Stimulated activated effector memory CD8-positive, alpha-beta T cell treated with anti-CD3 and anti-CD28 coated beads, Interleukin-12 subunit alpha, Interleukin-12 subunit beta, amount 100 ng/mL, for 72 hours (primary cell): Measurements from ENCODE around the gene SYT9.

Experiments
- ATAC-seq: fragments of 150-1000 bp; cut with Tn5 transposase; 2 replicates; pipeline ENCODE4 v1.10.0; 2021
- DNase-seq, 2 donors: peaks; one replicate each; pipeline ENCODE4 v3.0.0; 2021 to 2022; ENCODE audit warnings: low spot score in 2 of 2
- H3K27ac Mint-ChIP-seq: one replicate; pipeline ENCODE4 v1.8.0; 2022; ENCODE audit warnings: mild to moderate bottlenecking, mixed read lengths
- H3K36me3 Mint-ChIP-seq: one replicate; pipeline ENCODE4 v1.8.0; 2022; ENCODE audit warnings: mild to moderate bottlenecking, mixed read lengths
- H3K4me1 Mint-ChIP-seq: one replicate; pipeline ENCODE4 v1.8.0; 2022; ENCODE audit warnings: mixed read lengths
- H3K4me3 Mint-ChIP-seq: one replicate; pipeline ENCODE4 v1.8.0; 2022; ENCODE audit warnings: mild to moderate bottlenecking, mixed read lengths
- H3K9me3 Mint-ChIP-seq: one replicate; pipeline ENCODE4 v1.8.0; 2022; ENCODE audit warnings: mixed read lengths

Gene SYT9

DNA sequence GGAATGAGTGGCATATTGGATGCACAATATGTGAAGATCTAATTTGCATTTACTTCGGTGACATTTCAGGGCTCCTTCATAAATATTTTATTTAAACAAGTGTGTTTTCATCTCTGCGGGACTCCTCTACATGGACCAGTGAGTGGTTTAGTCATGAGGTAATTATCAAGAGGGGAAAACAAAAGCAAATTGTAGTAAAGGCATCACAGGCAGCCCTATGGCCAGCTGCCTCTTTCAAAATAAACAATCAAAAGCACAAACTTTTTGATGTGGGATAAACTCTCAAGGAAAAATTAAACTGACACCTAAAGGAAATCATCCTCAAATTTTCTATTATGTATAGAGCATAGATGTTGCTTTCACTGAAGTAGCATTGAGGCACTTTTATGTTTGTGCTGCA lies 6.0 kb downstream of the SYT9 start:
- DNase-seq, result no peak

DNA sequence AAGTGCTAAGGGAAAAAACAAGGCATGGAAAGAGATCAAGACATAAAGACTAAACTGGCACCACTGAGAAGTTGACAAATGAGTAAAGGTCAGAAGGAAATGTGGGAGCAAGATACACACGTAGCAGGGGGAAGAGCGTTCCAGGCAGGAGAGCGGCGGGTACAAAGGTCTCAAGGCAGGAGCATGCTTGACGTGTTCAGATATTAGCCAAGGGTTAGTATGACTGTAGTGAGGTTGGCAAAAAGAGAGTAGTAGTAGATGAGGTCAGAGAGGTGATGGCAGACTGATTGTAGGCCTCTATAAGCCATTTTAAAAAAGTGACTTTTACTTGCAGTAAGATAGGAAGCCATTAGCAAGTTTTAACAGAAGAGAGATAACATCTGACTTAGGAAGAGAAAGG lies 9.9 kb downstream of the SYT9 start:
- H3K27ac Mint-ChIP-seq, result no peak overlapping the region

More for the DNA sequence above, 6.0 kb downstream of the SYT9 start:
- Mint-ChIP-seq H3K4me1 (no peaks in the 10 kb centered on the region), H3K9me3 (no peaks in the 10 kb centered on the region), H3K27ac (no peak overlapping the region), H3K4me3 (no peak overlapping the region), H3K36me3 (no peaks in the 10 kb centered on the region)
- no peak for ATAC-seq

GRCh38 chr11:7262672-7263071 lies 11.0 kb downstream of the SYT9 start:
- DNase-seq (no peak), ATAC-seq (no peak)
- H3K4me1 Mint-ChIP-seq, result no peaks in the 10 kb centered on the region
- H3K9me3 Mint-ChIP-seq, result no peaks in the 10 kb centered on the region
- H3K27ac Mint-ChIP-seq, result no peak overlapping the region
- H3K4me3 Mint-ChIP-seq, result no peak overlapping the region
- H3K36me3 Mint-ChIP-seq, result no peaks in the 10 kb centered on the region

More for the DNA sequence above, 9.9 kb downstream of the SYT9 start:
- no peak overlapping the region for H3K4me3 Mint-ChIP-seq
- ATAC-seq, result no peak
- no peaks in the 10 kb centered on the region for H3K36me3 Mint-ChIP-seq
- no peaks in the 10 kb centered on the region for H3K4me1 Mint-ChIP-seq
- DNase-seq, result no peak
- no peaks in the 10 kb centered on the region for H3K9me3 Mint-ChIP-seq

GRCh38 chr11:7263842-7264241 lies 12.1 kb downstream of the SYT9 start:
- Mint-ChIP-seq H3K9me3 (no peaks in the 10 kb centered on the region), H3K27ac (no peak overlapping the region), H3K4me3 (no peak overlapping the region), H3K36me3 (no peaks in the 10 kb centered on the region), H3K4me1 (no peaks in the 10 kb centered on the region)
- ATAC-seq (no peak), DNase-seq (no peak)

GRCh38 chr11:7268758-7269157 lies 17.1 kb downstream of the SYT9 start:
- Mint-ChIP-seq H3K27ac (no peak overlapping the region), H3K9me3 (no peaks in the 10 kb centered on the region), H3K4me3 (no peak overlapping the region), H3K4me1 (no peaks in the 10 kb centered on the region), H3K36me3 (no peaks in the 10 kb centered on the region)
- ATAC-seq (no peak), DNase-seq (no peak)

- DNase-seq, result no peak
- Mint-ChIP-seq H3K9me3 (no peaks in the 10 kb centered on the region), H3K4me1 (no peaks in the 10 kb centered on the region), H3K36me3 (no peaks in the 10 kb centered on the region), H3K4me3 (no peak overlapping the region), H3K27ac (no peak overlapping the region)
- no peak for ATAC-seq
Measured at GRCh38 chr11:7270233-7270865, 18.6 kb downstream of the SYT9 start.

- no peaks in the 10 kb centered on the region for H3K9me3 Mint-ChIP-seq
- ATAC-seq (no peak), DNase-seq (no peak)
- H3K36me3 Mint-ChIP-seq, result no peaks in the 10 kb centered on the region
- H3K4me3 Mint-ChIP-seq, result no peak overlapping the region
- no peaks in the 10 kb centered on the region for H3K4me1 Mint-ChIP-seq
- no peak overlapping the region for H3K27ac Mint-ChIP-seq
Measured at GRCh38 chr11:7272373-7272772, 20.7 kb downstream of the SYT9 start.

GRCh38 chr11:7275133-7275532 lies 23.4 kb downstream of the SYT9 start:
- ATAC-seq, result no peak
- DNase-seq, result no peak
- Mint-ChIP-seq H3K4me3 (no peak overlapping the region), H3K36me3 (no peaks in the 10 kb centered on the region), H3K9me3 (no peaks in the 10 kb centered on the region), H3K27ac (no peak overlapping the region), H3K4me1 (no peaks in the 10 kb centered on the region)

DNA sequence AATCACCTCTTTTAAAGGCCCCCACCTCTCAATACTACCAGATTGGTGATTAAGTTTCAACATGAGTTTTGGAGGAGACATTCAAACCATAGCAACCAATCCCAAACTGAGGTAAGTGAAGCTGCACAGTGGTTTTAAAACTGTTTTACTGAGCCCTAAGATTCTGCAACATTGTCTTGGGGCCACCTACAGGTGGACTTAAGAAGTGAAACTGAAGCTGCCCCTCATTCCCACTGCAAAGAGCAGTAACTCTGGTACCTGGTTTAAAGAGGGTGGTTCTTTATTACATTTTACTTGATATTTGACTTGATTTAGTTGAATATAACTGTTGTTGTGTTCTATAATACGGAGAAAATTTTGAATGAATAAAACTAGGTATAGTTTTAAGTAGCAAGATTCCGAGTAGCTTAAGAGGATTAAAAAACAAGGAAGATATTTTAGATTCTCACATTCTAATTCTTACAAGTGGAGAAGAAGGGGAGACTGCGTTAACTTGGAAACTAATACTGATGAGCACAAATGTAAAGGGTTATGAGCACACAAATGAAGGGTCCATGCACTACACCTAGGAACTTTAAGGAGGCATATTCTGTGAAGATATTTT lies 26.7 kb downstream of the SYT9 start:
- Mint-ChIP-seq H3K9me3 (no peaks in the 10 kb centered on the region), H3K4me3 (no peak overlapping the region), H3K4me1 (no peaks in the 10 kb centered on the region), H3K36me3 (no peaks in the 10 kb centered on the region), H3K27ac (no peak overlapping the region)
- DNase-seq (no peak), ATAC-seq (no peak)

DNA sequence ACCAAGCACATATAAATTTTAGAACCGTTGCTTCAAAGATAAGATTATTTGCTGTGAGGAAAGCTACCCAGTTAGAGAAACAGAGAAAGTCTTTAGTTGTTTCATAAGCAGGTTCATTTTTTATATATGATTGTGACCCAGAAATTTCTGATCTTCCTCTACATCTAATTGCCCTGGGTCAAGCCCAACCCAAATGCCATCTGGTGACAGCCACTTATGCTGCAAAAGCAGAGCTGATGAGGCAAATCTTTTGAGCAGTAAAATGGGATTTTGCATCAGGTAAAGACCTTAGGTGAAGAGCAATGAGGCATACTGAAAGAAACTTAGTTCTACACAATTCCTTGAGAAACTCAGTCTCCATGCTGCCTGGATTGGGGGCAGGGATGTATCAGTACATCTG lies 28.0 kb downstream of the SYT9 start:
- Mint-ChIP-seq H3K4me1 (no peaks in the 10 kb centered on the region), H3K27ac (no peak overlapping the region), H3K4me3 (no peak overlapping the region), H3K9me3 (no peaks in the 10 kb centered on the region), H3K36me3 (no peaks in the 10 kb centered on the region)
- no peak for DNase-seq
- ATAC-seq, result no peak

DNA sequence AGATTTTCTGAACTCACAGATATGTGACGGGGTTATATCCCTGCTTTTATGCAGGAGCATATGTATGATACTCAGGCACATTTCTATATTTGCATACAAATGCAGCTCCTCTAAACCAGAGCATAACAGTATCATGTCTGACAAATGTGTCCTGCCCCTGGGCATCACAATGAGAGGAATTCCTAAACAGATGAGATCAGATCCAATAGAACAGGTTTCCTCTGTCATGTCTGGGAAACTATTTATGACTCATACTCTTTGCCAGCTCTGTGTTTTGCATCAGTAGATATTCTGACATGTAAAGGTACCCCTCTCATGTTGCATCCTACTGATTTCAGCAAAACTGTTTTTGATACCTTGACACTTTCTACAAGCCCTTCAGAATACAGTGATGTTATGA lies 29.4 kb downstream of the SYT9 start:
- no peak overlapping the region for H3K4me3 Mint-ChIP-seq
- no peaks in the 10 kb centered on the region for H3K9me3 Mint-ChIP-seq
- H3K27ac Mint-ChIP-seq, result no peak overlapping the region
- H3K4me1 Mint-ChIP-seq, result no peaks in the 10 kb centered on the region
- ATAC-seq (no peak), DNase-seq (no peak)
- H3K36me3 Mint-ChIP-seq, result no peaks in the 10 kb centered on the region

DNA sequence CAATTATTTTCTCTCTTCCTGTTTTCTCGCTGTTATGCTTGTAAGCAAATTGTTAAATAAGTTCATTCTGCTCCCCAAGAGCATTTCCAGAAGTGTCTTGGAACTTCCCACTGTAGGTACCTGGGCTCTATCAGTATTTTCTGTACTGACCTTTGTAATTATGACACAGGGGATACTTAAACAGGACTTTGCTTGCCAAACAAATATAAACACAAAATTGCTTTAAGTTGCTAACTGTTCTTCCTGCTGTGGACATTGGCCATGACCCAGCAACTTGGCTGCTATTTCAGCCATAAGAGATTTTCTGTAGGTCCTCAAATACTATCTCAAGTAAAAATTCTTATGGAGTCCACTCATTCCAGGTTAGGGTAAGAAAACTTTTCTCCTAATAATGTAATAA lies 30.1 kb downstream of the SYT9 start:
- no peak for ATAC-seq
- H3K4me1 Mint-ChIP-seq, result no peaks in the 10 kb centered on the region
- no peaks in the 10 kb centered on the region for H3K36me3 Mint-ChIP-seq
- no peak overlapping the region for H3K27ac Mint-ChIP-seq
- no peak overlapping the region for H3K4me3 Mint-ChIP-seq
- no peak for DNase-seq
- no peaks in the 10 kb centered on the region for H3K9me3 Mint-ChIP-seq

DNA sequence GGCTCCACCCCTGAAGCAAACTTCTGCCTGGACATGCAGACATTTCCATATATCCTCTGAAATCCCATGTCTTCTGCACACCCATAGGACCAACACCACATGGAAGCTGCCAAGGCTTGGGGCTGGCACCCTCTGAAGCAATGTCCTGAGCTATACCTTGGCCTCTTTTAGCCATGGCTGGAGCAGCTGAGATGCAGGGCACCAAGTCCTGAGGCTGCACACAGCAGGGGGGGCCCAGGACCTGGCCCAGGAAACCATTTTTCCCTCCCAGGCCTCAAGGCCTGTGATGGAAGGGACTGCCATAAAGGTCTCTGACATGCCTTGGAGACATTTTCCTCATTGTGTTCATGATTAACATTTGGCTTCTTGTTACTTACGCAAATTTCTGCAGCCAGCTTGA lies 34.5 kb downstream of the SYT9 start:
- H3K27ac Mint-ChIP-seq, result no peak overlapping the region
- no peaks in the 10 kb centered on the region for H3K9me3 Mint-ChIP-seq
- DNase-seq, result no peak
- no peaks in the 10 kb centered on the region for H3K36me3 Mint-ChIP-seq
- no peak overlapping the region for H3K4me3 Mint-ChIP-seq
- no peaks in the 10 kb centered on the region for H3K4me1 Mint-ChIP-seq
- ATAC-seq, result no peak

- Mint-ChIP-seq H3K4me1 (no peaks in the 10 kb centered on the region), H3K36me3 (no peaks in the 10 kb centered on the region), H3K9me3 (no peaks in the 10 kb centered on the region), H3K4me3 (no peak overlapping the region), H3K27ac (no peak overlapping the region)
- DNase-seq (no peak), ATAC-seq (no peak)
Measured at GRCh38 chr11:7291100-7291829, 39.6 kb downstream of the SYT9 start.

- Mint-ChIP-seq H3K9me3 (no peaks in the 10 kb centered on the region), H3K27ac (no peak overlapping the region), H3K4me1 (no peaks in the 10 kb centered on the region), H3K36me3 (no peaks in the 10 kb centered on the region), H3K4me3 (no peak overlapping the region)
- ATAC-seq (no peak), DNase-seq (no peak)
Measured at GRCh38 chr11:7292922-7293321, 41.2 kb downstream of the SYT9 start.

- Mint-ChIP-seq H3K27ac (no peak overlapping the region), H3K4me3 (no peak overlapping the region), H3K4me1 (no peaks in the 10 kb centered on the region), H3K9me3 (no peaks in the 10 kb centered on the region), H3K36me3 (no peaks in the 10 kb centered on the region)
- no peak for DNase-seq
- no peak for ATAC-seq
Measured at GRCh38 chr11:7299393-7299792, 47.7 kb downstream of the SYT9 start.
